GM12874 (cell line): ENCODE results near the gene IFNA5.

Experiments used
- TF ChIP-seq, protein P1 (sequence below): IDR thresholded peaks from 2 replicates; pipeline ENCODE4 v1.5.1; 2011; ENCODE audit warnings: low read depth, mild to moderate bottlenecking, control low read depth, low read length, moderate library complexity; ENCODE audit not compliant: insufficient read depth

The IFNA5 gene

GRCh38 chr9:21287280-21287679 lies 17.8 kb downstream of the IFNA5 start:
- TF ChIP-seq, protein P1, sequence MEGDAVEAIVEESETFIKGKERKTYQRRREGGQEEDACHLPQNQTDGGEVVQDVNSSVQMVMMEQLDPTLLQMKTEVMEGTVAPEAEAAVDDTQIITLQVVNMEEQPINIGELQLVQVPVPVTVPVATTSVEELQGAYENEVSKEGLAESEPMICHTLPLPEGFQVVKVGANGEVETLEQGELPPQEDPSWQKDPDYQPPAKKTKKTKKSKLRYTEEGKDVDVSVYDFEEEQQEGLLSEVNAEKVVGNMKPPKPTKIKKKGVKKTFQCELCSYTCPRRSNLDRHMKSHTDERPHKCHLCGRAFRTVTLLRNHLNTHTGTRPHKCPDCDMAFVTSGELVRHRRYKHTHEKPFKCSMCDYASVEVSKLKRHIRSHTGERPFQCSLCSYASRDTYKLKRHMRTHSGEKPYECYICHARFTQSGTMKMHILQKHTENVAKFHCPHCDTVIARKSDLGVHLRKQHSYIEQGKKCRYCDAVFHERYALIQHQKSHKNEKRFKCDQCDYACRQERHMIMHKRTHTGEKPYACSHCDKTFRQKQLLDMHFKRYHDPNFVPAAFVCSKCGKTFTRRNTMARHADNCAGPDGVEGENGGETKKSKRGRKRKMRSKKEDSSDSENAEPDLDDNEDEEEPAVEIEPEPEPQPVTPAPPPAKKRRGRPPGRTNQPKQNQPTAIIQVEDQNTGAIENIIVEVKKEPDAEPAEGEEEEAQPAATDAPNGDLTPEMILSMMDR, result no peak

- TF ChIP-seq, protein P1, result no peak
These were observed 18.5 kb downstream of the IFNA5 start for GRCh38 chr9:21286659-21287058.

DNA sequence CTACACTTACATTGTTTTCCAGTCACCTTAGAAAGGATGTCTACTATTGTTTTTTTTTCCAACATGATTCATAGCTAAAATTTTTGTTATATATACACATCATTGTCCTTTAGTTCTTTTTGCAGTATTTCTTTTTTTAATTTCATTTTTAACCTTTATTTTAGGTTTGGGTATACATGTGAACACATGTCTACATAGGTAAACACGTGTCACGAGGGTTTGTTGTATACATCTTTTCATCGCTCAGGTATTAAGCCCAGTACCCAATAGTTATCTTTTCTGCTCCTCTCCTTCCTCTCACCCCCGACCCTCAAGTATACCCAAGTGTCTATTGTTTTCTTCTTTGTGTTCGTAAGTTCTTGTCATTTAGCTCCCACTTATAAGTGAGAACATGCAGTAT lies 19.0 kb downstream of the IFNA5 start:
- TF ChIP-seq, protein P1, result no peak

- TF ChIP-seq, protein P1, result no peak
These were observed 23.8 kb downstream of the IFNA5 start for GRCh38 chr9:21281275-21281674.

- TF ChIP-seq, protein P1, result no peak
These were observed 36.8 kb downstream of the IFNA5 start for GRCh38 chr9:21268347-21268657.

- TF ChIP-seq, protein P1, result no peak
These were observed 37.4 kb downstream of the IFNA5 start for GRCh38 chr9:21267485-21268346.

GRCh38 chr9:21266733-21267484 lies 38.2 kb downstream of the IFNA5 start:
- TF ChIP-seq, protein P1, result no peak
